AG04450 (cell line): ENCODE measurements around the gene SURF1. TPM values are rescaled to one million over a fixed set of nuclear protein-coding genes. Genes with fewer than 3 reads are reported as not detected.

Experiments used
- CTCF ChIA-PET: fragments of 300-600, 350-600 bp; formaldehyde crosslinking; extraction: SDS; loops from one replicate; lab custom pipeline; 2022; ENCODE audit warnings: antibody characterized with exemption, inconsistent platforms; lab: Charles Lee
- POLR2A ChIA-PET: fragments of 350-600 bp; formaldehyde crosslinking; extraction: SDS; loops from one replicate; lab custom pipeline; 2021; ENCODE audit warnings: antibody characterized with exemption, inconsistent platforms; lab: Yijun Ruan, JAX
- DNase-seq: peaks from one replicate; pipeline ENCODE4 v3.0.0-alpha.2; 2011; ENCODE audit warnings: low read depth, low spot score
- H3K27ac ChIP-seq: one replicate; pipeline ENCODE4 v1.5.1; 2012; ENCODE audit warnings: low read depth, low read length, control low read depth
- H3K27me3 ChIP-seq: one replicate; pipeline ENCODE4 v1.6.0; 2012; ENCODE audit warnings: low read length; ENCODE audit not compliant: control insufficient read depth, insufficient read depth
- H3K4me3 ChIP-seq: 2 replicates; pipeline ENCODE4 v1.5.1; 2011; ENCODE audit warnings: mild to moderate bottlenecking, low read depth, low read length, control low read depth
- H3K9me3 ChIP-seq: 2 replicates; pipeline ENCODE4 v1.5.1; 2012; ENCODE audit warnings: low read length; ENCODE audit not compliant: control insufficient read depth, insufficient read depth
- polyA plus RNA-seq: library from polyadenylated mRNA; depleted of rRNA; stranded (reverse); fragments of >200 nt; gene quantifications from 2 replicates; pipeline ENCODE4 v1.2.3, GENCODE V29; 2011
- TF ChIP-seq, protein P1 (sequence below): IDR thresholded peaks from 2 replicates; pipeline ENCODE4 v1.5.1; 2011; ENCODE audit warnings: low read depth, low read length, control low read depth, inconsistent platforms

SURF1 gene
- polyA plus RNA-seq, 1 experiment = 28.2 TPM

DNA sequence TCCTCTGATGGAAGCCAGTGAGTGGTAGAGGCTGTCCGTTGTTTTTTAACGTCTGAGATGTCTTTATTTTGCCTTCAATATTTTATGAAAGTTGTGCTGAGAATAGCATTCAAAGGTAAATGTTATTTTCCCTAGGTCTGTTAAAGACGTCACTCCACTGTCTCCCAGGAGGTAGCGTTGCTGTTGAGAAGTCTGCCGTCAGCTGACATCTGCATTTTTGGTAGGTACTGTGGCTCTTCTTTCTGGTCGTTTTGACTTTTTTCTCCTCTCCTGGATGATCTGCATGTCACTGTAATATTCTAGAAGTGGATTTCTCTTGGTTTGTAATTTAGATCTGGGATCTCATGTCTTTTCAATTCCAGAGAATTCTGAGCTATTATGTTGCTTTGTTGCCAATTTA lies 46.7 kb downstream of the SURF1 start:
- Histone ChIP-seq H3K27ac (no peak overlapping the region), H3K27me3 (peaks cover 8% of the 10 kb centered on the region), H3K9me3 (no peaks in the 10 kb centered on the region; the same call in 1 of the 2 replicates), H3K4me3 (no peak overlapping the region)
- CTCF ChIA-PET = no interaction called here
- POLR2A ChIA-PET = no interaction called here
- TF ChIP-seq, protein P1, sequence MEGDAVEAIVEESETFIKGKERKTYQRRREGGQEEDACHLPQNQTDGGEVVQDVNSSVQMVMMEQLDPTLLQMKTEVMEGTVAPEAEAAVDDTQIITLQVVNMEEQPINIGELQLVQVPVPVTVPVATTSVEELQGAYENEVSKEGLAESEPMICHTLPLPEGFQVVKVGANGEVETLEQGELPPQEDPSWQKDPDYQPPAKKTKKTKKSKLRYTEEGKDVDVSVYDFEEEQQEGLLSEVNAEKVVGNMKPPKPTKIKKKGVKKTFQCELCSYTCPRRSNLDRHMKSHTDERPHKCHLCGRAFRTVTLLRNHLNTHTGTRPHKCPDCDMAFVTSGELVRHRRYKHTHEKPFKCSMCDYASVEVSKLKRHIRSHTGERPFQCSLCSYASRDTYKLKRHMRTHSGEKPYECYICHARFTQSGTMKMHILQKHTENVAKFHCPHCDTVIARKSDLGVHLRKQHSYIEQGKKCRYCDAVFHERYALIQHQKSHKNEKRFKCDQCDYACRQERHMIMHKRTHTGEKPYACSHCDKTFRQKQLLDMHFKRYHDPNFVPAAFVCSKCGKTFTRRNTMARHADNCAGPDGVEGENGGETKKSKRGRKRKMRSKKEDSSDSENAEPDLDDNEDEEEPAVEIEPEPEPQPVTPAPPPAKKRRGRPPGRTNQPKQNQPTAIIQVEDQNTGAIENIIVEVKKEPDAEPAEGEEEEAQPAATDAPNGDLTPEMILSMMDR = no peak
- DNase-seq = no peak

- peaks cover 10% of the 10 kb centered on the region for H3K27me3 ChIP-seq
- no peak for DNase-seq
- TF ChIP-seq, protein P1 = no peak
- no peaks in the 10 kb centered on the region; the same call in 1 of the 2 replicates for H3K9me3 ChIP-seq
- ChIA-PET POLR2A (no interaction called here), CTCF (no interaction called here)
- no peak overlapping the region for H3K27ac ChIP-seq
- H3K4me3 ChIP-seq = no peak overlapping the region
Observed at GRCh38 chr9:133307301-133307700, 49.0 kb downstream of the SURF1 start.

DNA sequence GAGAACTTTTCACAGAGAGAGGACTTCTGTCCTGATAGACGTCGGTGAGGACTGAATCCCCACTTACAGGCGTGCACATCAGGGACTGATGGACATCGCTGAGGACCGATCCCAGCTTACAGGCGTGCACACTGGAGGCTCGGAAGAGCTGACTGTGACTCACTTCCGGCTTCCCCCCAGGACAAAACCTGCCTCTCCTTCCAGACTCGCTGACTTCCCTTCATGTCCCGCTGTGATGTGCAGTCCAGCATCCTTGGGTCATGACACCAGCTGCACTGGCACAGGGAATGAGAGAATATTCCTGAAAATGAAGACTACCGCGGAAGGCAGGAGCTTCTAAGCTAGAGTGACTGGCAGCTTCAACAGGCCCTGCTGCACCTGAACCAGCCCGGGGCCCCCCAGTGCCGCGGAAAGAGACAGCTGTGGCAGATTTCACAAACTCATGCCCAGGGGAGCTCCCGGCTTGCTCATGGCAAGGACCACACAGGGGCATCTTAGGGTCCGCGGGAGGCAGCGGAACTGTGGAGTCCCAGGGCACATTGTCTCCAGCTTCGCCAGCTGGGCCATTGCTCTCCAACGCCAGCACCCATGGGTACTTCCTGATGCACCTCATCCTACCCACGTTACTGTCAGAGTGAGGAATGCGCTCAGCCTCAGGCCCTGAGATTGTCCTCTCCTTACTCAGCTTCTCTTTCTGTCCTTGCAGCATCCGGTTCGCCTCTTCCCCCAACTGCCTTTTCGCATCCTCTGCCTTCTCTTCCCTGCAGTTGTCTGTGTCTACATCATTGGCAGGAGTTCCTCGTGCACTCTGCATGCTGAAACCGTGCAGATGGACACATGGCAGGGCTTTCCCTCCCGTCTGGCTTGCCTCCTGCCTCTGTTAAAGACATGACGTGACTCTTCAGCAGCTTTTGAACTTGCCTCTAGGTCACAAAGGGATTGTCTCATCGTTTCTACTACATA lies 49.8 kb downstream of the SURF1 start:
- Histone ChIP-seq H3K4me3 (no peak overlapping the region), H3K9me3 (no peaks in the 10 kb centered on the region; the same call in 1 of the 2 replicates), H3K27ac (no peak overlapping the region), H3K27me3 (peaks cover 10% of the 10 kb centered on the region)
- TF ChIP-seq, protein P1 = no peak
- ChIA-PET POLR2A (no interaction called here), CTCF (no interaction called here)
- DNase-seq = no peak

- no peak for DNase-seq
- H3K9me3 ChIP-seq = no peaks in the 10 kb centered on the region; the same call in 1 of the 2 replicates
- peaks cover 12% of the 10 kb centered on the region for H3K27me3 ChIP-seq
- no peak overlapping the region for H3K27ac ChIP-seq
- TF ChIP-seq, protein P1 = no peak
- no peak overlapping the region for H3K4me3 ChIP-seq
- ChIA-PET CTCF (no interaction called here), POLR2A (no interaction called here)
Observed at GRCh38 chr9:133305731-133306130, 50.6 kb downstream of the SURF1 start.
